GM19099 (cell line): Measurements from ENCODE around the gene AGRN.

Experiments
- POLR2A ChIP-seq: IDR thresholded peaks from 3 replicates; pipeline ENCODE4 v1.6.1; 2011; ENCODE audit warnings: low read depth; ENCODE audit not compliant: insufficient read length; ENCODE audit errors: extremely low read depth

Gene AGRN

GRCh38 chr1:1061682-1062345 lies 41.9 kb downstream of the AGRN start:
- no peak for TF ChIP-seq POLR2A

GRCh38 chr1:1062348-1063163 lies 42.6 kb downstream of the AGRN start:
- no peak for TF ChIP-seq POLR2A

GRCh38 chr1:1063261-1063944 lies 43.5 kb downstream of the AGRN start:
- TF ChIP-seq POLR2A: no peak

- TF ChIP-seq POLR2A: peak; percentile 68
Observed at GRCh38 chr1:1063945-1064831, 44.3 kb downstream of the AGRN start.

- TF ChIP-seq POLR2A: no peak
Observed at GRCh38 chr1:1065265-1065939, 45.5 kb downstream of the AGRN start.

- TF ChIP-seq POLR2A: no peak
Observed at GRCh38 chr1:1066403-1067283, 46.7 kb downstream of the AGRN start.

GRCh38 chr1:1067284-1067859 lies 47.5 kb downstream of the AGRN start:
- no peak for TF ChIP-seq POLR2A

GRCh38 chr1:1067860-1068516 lies 48.1 kb downstream of the AGRN start:
- TF ChIP-seq POLR2A: no peak

- TF ChIP-seq POLR2A: no peak
Observed at GRCh38 chr1:1068517-1069055, 48.7 kb downstream of the AGRN start.

GRCh38 chr1:1069056-1069710 lies 49.3 kb downstream of the AGRN start:
- peak; percentile 57 for TF ChIP-seq POLR2A
